HG03571 (cell line): Measurements from ENCODE around the gene JAG2.

Experiments
- ATAC-seq: cut with Tn5 transposase; IDR thresholded peaks from one replicate; pipeline ENCODE4 v1.9.1; 2021; ENCODE audit not compliant: unreplicated experiment

The JAG2 gene

DNA sequence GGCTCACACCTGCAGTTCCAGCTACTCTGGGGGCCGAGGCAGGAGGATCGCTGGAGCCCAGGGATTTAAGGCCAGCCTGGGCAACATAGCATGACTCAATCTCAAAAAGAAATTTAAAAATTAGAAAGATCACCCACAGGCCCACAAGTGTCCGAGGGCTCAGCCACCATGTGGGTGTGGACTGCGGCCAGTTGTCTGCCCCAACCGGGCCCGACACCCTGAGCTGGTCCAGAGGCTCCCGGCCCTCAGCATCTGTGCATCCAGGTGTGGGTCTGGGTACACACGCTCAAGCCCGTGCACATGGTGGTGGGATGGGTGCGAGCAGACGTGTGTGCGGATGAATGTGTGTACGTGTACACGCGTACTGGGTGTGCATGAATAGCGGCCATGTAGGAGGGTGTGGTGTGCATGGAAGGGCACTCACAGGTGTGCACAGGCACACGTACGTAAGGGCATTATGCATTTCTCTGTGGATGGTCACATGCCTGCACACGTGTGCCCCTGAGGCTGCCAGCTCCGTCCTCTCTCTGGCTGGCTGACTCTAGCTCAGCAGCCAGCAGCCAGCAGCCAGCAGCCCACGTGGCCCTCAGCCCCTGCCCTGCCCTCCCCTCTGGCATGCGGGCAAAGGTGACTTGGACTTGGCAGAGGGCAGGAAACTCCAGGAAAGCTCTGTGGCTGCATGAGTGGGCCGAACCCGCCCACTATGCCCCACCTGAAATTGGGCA lies 35.8 kb upstream of the JAG2 start:
- ATAC-seq, result no peak

DNA sequence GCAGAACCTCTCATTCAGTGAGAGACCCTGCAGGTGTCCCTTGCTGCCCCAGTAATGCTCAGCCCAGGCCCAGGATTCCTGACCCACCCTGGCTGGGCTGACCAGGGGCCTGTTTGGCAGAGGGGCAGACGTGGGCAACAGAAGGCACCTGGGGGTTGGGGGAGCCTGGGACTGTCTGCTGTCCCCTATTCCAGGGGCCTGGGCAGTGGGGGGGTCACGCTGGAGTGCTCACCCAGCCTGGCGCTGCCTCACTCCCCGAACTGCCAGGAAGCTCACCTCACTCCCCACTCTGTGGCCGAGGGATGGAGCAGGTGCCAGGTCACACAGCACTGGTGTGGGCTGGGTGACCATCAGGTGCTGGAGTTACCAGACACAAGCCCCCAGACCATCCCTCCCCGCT lies 35.1 kb upstream of the JAG2 start:
- ATAC-seq, result no peak

DNA sequence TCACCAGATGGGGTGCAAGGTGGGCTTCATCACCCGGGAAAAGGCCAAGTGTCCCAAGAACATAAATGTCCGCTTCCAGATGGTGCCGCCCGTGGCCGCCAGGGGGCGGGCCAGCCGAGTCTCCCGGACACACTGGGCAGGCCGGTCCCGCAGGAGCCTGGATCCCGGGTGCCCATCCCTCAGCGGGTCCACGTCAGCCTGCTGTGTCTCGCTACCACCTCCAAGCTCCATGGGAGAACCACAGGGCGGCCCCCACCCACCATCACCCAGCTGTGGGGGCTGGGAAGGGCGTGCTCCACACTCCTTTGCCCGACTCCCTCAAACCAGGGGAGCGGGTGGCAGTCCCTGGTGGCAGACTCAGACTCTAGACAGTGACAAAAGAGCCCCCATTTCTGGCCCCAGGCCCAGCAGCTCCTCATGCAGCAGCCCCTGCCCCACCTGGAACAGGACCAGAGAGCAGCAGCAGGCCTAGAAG lies 34.5 kb upstream of the JAG2 start:
- no peak for ATAC-seq

DNA sequence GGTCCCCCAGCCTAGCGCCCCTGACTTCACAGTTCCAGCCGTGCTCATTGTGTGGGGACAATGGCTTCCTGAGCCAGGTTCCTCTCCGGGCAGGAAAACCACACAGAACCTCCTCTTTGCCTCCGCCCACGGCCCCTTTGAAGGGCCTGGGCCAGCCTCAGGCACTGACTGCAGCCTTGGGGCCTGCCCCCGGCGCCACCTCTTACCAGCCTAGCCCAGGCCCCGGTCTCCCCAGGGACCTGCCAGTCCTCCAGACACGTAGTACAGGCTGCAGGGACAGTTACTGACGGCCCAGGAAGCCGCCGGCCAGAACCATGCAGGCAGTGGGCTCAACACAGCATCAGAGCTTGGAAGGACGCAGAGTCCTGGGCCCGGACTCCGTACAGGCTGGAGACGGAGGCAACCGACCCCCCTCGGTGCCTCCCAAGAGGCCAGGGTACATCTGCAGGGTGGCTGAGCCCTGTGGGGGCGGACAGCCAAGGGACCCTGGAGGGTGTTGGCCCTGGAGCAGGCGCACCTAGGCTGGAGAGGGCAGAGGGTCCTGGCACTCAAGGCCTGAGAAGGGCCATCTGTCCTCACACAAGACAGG lies 33.4 kb upstream of the JAG2 start:
- no peak for ATAC-seq

DNA sequence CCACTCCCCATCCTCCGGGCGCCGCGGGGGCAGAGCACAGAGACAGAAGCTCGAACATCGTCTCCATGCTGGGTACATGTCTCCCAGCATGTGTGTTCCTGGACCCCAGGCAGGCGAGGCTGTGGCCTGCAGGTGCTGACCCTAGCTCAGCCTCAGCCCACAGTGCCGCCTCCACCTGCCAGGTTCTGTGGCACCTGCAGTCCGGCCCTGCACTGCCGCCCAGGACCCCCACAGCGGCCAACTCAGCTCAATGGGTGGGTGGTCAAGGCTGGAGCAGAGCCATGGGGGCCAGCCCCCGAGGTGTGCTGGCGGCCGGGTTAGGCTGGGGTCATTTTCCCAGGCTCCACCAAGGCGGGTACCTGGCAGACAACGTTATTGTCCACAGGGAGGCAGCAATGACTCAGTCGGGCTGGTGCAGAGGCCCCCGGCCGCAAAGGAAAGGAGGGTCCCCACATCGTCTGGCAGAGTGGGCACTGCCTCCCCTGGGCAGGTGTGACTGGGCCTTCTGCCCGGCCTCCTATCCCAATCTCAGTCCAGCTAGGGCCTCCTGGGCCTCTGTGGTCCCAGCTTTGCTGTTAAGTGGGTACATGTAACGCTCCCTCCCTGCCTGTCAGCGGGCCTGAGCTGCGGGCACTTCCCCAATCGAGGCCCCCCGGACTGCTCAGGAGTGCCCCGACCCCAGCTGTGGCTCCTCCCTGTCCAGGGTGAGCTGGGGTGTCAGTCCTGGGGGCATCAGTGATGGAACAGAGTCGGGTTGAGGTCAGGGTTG lies 32.8 kb upstream of the JAG2 start:
- no peak for ATAC-seq

DNA sequence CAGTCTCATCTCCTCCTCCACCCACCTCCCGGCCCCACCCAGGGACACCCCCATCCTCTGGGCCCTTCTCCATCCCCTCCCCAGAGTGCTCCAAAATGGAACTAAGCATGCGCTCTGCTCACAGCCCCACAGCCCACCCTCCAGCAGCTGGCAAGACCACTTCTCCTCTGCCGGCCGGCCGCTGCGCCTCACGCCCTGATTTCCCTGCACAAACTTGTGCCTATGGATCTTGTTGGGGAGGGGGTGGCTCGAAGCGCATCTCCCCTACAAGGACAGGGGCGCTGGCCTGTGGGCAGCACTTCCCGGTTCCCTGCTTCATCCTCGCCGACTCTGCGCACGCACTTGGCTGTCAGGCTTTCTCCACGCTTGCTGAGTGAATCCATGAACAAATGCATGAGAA lies 32.1 kb upstream of the JAG2 start:
- ATAC-seq, result no peak

DNA sequence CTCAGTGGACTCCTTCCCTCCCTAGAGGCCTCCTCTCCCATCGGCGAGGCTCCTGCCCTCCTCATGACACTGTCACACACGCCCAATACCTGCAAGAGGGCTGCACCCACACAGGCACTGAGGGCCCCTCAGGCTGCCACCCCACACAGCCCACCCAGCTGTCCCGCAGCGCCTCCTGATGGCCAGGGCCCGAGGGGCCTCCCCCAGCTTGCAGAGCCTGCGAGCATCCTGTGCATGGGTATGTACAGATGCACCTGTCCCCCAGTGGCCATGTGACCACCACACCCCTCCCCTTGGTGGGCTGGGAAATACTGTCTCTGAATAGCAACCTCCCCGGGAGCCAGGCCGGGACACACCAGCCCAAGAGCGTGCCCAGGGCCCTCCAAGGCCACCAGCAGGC lies 31.5 kb upstream of the JAG2 start:
- ATAC-seq, result no peak

DNA sequence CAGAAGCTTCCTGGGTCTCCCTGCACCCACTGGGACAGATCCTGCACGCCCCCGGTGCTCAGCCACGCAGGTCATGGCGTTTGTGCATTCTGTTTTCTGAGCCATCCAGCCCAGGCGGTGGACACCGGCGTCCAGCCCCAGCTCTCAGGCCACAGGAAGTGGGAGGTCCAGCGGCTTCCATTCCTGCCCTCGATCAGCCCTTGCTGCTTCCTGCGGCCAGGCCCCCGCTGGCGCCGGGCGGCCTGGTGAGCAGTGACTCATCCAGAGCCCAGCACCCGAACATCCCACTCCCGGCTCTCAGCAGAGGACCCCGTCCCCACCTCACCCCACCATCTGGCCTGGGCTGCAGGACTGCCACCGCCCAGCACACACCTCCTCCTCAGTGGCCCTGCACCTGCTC lies 30.5 kb upstream of the JAG2 start:
- no peak for ATAC-seq

DNA sequence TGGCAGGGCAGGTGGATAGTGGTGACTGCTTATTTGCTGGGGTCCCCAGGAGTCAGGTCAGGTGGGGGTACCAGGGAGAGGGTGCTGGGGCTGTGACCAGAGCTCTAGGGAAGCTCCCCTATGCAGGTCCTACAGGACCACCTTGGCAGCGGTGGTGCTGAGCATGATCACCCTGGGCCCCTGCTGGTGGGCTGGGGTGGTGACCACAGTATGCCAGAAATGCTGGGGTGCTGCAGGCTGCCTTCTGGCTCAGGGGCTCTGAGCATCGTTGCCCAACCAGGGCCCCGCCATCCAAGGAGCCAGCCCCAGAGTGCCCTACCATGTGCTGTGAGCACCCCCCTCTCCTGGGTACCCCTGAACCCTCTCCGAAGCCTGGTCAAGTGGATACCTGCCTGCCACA lies 30.0 kb upstream of the JAG2 start:
- ATAC-seq, result no peak

DNA sequence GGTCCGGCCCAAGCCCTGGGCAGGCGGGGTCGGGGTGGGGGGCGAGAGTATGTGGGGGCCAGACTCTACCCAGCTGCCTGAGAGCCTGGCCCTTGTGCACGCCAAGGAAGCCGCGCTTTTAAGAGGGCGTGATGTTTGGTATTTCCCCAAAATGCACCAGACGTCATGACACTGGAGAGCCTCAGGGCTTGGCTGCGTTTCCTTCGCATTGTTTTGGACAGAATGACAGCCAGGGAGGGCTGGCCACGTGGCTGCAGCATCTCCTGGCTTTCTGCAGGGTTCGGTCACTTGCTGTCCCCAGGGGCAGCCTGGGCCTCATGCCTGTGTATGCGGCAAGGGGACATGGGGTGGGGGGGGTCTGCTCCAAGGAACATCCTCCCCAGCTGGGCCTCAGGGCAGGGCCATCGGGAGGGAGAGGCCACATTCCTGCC lies 28.6 kb upstream of the JAG2 start:
- ATAC-seq, result no peak

DNA sequence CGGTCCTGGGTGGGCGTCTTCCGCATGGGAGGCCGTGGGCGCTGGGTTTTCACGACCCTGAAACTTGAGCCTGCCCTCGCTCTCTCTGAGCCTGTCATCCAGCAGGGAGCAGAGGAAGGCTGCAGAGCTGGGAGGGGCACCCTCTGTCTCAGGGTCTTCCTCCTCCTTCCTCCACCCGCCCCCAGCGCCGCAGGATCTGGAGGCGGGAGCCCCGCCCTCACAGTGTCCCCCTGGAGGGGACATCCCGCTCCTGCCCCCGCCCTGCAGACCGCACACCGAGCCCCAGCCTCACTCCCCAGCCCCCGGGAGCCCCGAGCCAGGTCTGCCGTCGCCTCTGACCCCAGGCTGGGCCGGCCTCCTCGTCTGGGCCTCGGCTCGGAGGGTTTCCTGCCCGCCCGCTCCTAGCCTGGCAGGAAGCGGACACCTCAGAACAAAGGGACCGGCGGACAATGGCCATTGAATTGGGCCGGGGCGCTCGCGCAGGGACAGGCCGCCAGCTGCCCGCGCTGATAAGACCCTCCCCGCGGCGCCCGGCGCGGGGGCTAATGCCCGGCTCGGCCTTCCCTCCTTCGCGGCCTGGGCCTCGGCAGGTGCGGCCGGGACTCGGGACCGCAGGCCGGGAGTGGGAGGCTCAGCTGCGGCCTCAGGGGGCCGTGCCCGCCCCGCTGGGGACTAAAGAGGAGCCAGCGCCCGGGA lies 27.8 kb upstream of the JAG2 start:
- no peak for ATAC-seq

DNA sequence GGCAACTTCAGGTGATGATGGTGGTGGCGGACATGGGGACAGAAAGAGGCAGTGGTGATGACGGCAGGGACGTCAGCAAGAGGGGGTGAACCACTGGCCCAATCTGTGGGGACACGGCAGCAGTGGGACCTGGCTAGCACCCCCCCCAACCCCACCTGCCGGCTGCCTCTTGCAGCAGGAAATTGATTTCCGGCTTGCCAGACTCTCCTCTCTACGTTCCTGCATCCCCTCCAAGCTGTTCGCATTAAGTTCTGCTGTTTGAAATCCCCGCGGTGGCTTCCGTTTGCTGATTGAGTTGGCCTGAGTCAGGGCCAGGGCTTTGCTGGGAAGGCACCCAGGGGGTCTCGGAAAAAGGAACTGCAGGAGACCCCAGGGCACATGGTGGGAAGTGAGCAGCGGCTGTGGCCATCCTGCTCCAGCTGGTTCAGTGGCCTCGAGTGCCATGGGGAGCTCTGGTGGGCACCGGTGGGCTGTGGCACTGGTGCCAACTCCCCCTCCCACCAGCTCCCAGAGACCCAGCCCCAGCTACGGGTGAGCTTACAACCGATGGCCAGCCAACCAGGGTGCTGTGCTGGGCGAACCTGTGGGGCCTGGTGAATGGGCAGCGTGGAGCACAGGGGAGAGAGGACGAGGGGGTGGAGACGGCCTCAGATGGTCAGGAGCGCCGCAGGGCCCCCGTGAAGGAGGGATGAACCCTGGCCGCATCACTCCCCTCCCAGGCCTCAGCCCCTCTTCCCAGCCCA lies 27.1 kb upstream of the JAG2 start:
- ATAC-seq, result no peak

DNA sequence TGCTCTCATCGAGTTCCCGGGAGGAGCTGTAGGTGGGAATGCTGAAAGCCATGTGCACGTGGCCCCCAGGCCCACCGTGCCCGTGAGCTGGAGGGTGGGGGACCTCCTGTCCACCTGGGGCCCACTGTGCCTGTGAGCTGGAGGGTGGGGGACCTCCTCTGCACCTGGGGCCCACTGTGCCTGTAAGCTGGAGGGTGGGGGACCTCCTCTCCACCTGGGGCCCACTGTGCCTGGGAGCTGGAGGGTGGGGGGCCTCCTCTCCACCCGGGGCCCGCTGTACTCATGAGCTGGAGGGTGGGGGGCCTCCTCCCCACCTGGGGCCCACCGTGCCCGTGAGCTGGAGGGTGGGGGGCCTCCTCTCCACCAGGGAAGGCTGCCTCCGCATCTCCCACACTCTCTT lies 26.5 kb upstream of the JAG2 start:
- no peak for ATAC-seq

DNA sequence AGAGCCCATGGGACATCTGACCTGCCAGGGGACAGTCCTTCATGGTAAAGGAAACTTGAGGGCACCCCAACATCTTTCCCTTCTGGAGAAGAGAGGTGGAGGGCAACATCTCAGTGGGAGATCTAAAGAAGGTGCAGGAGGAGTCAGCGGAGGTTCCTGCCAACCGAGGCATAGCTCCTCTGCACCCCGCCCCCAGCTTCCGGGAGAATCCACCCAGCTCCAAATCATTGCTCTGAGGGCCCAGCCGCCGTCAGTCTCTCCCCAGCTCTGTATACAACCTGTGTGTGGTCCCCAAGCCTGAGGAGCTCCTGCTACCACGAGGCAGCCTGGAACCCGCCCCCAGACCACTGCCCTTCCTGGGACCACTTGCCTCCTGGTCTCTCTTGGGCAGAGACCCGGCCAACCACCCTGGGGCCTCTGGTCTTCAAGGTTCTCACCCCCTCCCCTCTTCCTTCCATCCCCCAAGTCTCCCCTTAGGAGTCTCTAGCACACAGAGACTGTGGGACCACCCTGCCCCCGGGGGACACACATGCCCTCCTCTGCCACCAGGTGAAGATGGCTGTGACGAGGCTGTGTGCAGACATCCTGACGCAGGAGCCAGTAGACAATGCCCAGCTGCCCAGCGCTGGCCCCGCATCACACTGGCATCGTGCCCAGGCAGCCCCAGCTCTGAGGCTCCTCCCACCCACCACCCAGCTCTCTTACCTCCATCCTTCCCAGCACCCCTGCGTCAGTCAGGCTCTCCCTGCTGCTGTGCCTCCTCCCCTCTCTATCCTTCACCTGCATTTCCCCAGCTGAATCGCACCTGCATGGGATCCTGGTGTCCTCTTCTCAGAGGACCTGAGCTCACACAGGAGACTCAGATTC lies 25.6 kb upstream of the JAG2 start:
- no peak for ATAC-seq

DNA sequence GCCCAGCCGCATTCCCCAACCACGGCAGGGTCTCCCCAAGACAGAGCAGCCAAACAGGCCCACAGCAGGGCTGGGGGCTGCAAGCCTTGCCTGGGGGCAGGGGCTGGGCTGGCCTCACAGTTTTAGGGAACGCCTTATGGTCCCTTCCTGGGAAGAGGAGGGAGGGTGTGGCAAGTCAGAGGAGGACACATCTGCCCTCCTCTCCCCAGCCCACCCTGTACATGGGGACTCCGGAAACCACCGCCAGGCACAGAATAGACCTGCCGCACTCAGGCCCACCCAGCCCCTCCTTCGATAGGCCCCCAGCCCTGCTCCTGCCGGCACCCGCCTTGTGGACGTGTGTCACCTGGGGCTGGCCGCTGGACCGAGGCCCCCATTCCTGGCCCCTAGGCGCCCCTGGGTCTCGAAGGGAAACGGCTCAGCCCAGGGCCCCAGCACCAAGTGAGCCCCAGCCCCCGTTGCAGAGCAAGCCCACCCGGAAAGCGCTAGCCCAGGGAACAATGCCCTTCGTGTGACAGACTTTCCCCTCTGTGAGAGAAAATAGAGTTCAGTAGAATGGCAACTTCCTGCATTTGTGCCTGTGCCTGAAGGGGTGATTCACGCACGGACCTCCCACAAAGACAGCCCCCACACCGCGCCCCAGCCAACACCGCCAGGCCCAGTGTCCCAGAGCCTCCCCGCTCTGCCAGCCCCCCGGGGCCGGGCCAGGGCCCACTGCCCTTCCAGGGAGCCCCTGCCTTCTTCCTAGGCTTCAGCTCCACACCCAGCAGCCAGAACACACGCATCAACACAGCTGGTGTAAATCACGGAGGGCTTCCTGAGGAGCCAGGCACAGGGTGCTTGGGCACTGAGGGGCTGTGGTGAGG lies 24.5 kb upstream of the JAG2 start:
- no peak for ATAC-seq

DNA sequence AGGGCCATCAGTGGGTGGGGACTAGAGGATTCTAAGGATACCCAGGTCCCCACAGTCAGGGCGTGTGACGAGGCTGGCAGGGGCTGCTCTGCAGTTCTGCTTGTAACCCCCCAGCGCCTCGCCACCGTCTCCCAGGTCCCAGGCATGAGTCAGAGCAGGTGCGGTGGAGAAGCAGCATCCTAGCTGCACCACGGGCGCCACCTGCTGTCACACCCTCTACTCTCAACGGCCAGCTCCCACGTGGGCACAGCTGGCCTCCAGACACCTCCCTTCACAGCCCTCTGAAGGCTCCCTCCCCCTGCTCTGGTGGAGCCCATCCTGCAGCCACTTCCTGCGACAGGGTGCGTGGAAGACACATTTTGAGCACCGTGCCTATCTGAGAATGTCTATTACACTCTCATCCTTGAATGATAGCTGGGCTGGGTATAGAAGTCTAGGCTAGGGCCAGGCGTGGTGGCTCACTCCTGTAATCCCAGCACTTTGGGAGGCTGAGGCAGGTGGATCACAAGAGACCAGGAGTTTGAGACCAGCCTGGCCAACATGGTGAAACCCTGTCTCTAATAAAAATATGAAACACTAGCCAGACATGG lies 19.5 kb upstream of the JAG2 start:
- no peak for ATAC-seq

DNA sequence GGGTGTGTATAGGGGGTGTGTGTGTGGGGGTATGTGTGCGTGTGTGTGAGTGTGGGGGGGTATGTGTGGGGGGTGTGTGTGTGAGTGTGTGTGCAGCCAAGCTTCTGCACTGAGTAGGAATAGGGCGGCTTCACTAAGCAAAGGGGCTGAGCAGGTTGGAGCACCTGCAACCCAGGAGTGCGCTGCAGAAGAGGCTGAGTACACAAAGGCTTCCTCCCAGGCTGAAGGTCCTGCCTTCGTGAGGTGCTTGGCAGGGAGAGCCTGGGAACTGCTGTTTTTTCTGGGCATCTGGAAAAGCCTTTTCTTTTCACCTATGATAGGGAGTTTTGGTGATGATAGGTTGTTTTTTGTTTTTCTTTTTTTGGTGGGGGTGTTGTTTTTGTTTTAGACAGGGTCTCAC lies 18.5 kb upstream of the JAG2 start:
- ATAC-seq, result no peak

DNA sequence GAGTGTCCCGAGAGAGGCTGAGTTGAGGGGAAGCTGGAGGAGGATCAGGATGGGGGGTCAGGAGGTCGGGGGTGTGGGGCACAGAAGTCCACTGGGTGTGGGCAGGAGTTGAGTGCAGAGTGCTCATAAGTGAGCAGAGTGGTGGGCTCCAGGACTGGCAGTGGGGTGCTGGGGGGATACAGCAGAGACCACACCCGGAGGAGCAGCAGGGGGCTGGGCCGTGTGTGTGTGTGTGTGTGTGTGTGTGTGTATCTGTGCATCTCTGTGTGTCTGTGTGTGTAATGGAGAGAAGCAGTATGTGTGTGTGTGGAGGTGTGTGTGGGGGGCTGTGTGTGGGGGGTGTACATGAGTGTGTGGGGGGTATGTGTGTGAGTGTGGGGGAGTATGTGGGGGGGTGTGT lies 17.4 kb upstream of the JAG2 start:
- ATAC-seq, result no peak

DNA sequence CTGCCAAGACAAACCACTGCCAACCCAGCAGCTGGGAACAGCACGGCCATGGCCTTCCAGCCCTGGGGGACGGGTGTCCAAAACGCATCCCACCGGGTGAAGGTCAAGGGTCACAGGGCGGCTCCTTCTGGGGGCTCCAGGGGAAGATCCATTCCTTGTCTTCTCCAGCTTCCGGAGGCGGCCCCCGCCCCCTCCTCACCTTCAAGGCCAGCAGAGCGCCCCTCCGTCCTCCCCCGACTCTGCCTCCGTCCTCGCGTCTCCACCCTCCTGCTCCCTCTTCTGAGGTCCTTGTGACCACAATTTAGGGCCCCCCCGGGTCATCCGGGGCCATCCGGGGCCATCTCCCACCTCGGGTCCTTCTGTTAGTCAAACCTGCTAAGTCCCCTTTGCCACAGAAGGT lies 16.4 kb upstream of the JAG2 start:
- ATAC-seq, result no peak
